DMS79 treated with DMSO at 0.1 percent for 48 hours (cell line): ENCODE measurements around the gene PRPSAP2.
"Not testable (repeated sequence)": the region's sequence is repeated elsewhere in the genome, so short reads cannot be mapped to it uniquely, and the experiment has no call there.

ENCODE experiments used
- DNase-seq: peaks from one replicate; lab custom pipeline; 2025; lab: John Stamatoyannopoulos, UW

The PRPSAP2 gene

GRCh38 chr17:18889658-18890057 is 31.7 kb downstream of the PRPSAP2 start:
- DNase-seq = no peak

- DNase-seq = no peak
These were observed 33.6 kb downstream of the PRPSAP2 start for GRCh38 chr17:18891541-18891940.

GRCh38 chr17:18896146-18896545 is 38.2 kb downstream of the PRPSAP2 start:
- DNase-seq = no peak

- no peak for DNase-seq
These were observed 39.0 kb downstream of the PRPSAP2 start for GRCh38 chr17:18896947-18897346.

- DNase-seq = no peak
These were observed 46.6 kb downstream of the PRPSAP2 start for GRCh38 chr17:18904482-18904881.

- no peak for DNase-seq
These were observed 47.3 kb downstream of the PRPSAP2 start for GRCh38 chr17:18905226-18905625.

GRCh38 chr17:18910326-18910725 is 52.4 kb downstream of the PRPSAP2 start:
- no peak for DNase-seq

- no peak for DNase-seq
These were observed 53.0 kb downstream of the PRPSAP2 start for GRCh38 chr17:18910881-18911280.

GRCh38 chr17:18916816-18917500 is 59.0 kb downstream of the PRPSAP2 start:
- no peak for DNase-seq

- DNase-seq = no peak
These were observed 59.6 kb downstream of the PRPSAP2 start for GRCh38 chr17:18917506-18918032.

GRCh38 chr17:18919963-18920362 is 62.0 kb downstream of the PRPSAP2 start:
- no peak for DNase-seq

- no peak for DNase-seq
These were observed 63.0 kb downstream of the PRPSAP2 start for GRCh38 chr17:18920911-18921441.

GRCh38 chr17:18921485-18921884 is 63.6 kb downstream of the PRPSAP2 start:
- DNase-seq = no peak

GRCh38 chr17:18921912-18922451 is 64.1 kb downstream of the PRPSAP2 start:
- DNase-seq = no peak

- DNase-seq = not testable (repeated sequence)
These were observed 64.7 kb downstream of the PRPSAP2 start for GRCh38 chr17:18922596-18922995.

GRCh38 chr17:18925187-18925586 is 67.3 kb downstream of the PRPSAP2 start:
- DNase-seq = no peak

- DNase-seq = no peak
These were observed 70.7 kb downstream of the PRPSAP2 start for GRCh38 chr17:18928628-18929125.

GRCh38 chr17:18932360-18933055 is 74.6 kb downstream of the PRPSAP2 start:
- no peak for DNase-seq

GRCh38 chr17:18933102-18934058 is 75.4 kb downstream of the PRPSAP2 start:
- no peak for DNase-seq

- no peak for DNase-seq
These were observed 80.2 kb downstream of the PRPSAP2 start for GRCh38 chr17:18937981-18938691.

- no peak for DNase-seq
These were observed 80.7 kb downstream of the PRPSAP2 start for GRCh38 chr17:18938692-18939023.
